Kidney epithelial cell (primary cell): ENCODE measurements around the gene NEK2. TPM values are rescaled to one million over a fixed set of nuclear protein-coding genes. Genes with fewer than 3 reads are reported as not detected.
"Not testable (repeated sequence)": the region's sequence is repeated elsewhere in the genome, so short reads cannot be mapped to it uniquely, and the experiment has no call there.

ENCODE experiments used
- DNase-seq: peaks from one replicate; pipeline ENCODE4 v3.0.0-alpha.2; 2010; ENCODE audit warnings: low read depth
- H3K27me3 ChIP-seq: 2 replicates; pipeline ENCODE4 v1.6.0; 2011; ENCODE audit warnings: low read length; ENCODE audit not compliant: control insufficient read depth, insufficient read depth
- H3K36me3 ChIP-seq: 2 replicates; pipeline ENCODE4 v1.5.1; 2011; ENCODE audit warnings: low read length; ENCODE audit not compliant: control insufficient read depth, insufficient read depth
- H3K4me3 ChIP-seq: 2 replicates; pipeline ENCODE4 v1.5.1; 2011; ENCODE audit warnings: low read depth, mild to moderate bottlenecking, control low read depth, low read length
- CTCF ChIP-seq: IDR thresholded peaks from 2 replicates; pipeline ENCODE4 v1.5.1; 2011; ENCODE audit warnings: mild to moderate bottlenecking, moderate library complexity, low read length, control low read depth, inconsistent platforms; ENCODE audit not compliant: insufficient read depth, poor library complexity, severe bottlenecking
- total RNA-seq: library from RNA; depleted of rRNA; stranded (reverse); fragments of >200 nt; gene quantifications from 2 replicates; pipeline ENCODE4 v1.2.3, GENCODE V29; 2015

Gene NEK2
- total RNA-seq, 1 donor from 2014 or later = 4.3 TPM

GRCh38 chr1:211648980-211649934 lies 26.2 kb downstream of the NEK2 start:
- H3K27me3 ChIP-seq = no peaks in the 10 kb centered on the region

GRCh38 chr1:211648336-211648735 lies 27.1 kb downstream of the NEK2 start:
- TF ChIP-seq CTCF = no peak
- peak; percentile 56 for DNase-seq
- no peak overlapping the region for H3K4me3 ChIP-seq
- no peaks in the 10 kb centered on the region for H3K27me3 ChIP-seq
- no peaks in the 10 kb centered on the region for H3K36me3 ChIP-seq

More at GRCh38 chr1:211648980-211649934, 26.2 kb downstream of the NEK2 start:
- Histone ChIP-seq H3K4me3 (no peak overlapping the region), H3K36me3 (no peaks in the 10 kb centered on the region)
- TF ChIP-seq CTCF = peak; percentile 45
- no peak for DNase-seq

- H3K27me3 ChIP-seq = no peaks in the 10 kb centered on the region
- DNase-seq = no peak
- no peaks in the 10 kb centered on the region for H3K36me3 ChIP-seq
- no peak for TF ChIP-seq CTCF
- no peak overlapping the region for H3K4me3 ChIP-seq
Measured at GRCh38 chr1:211647711-211648121, 27.7 kb downstream of the NEK2 start.

GRCh38 chr1:211646566-211646965 lies 28.9 kb downstream of the NEK2 start:
- no peaks in the 10 kb centered on the region for H3K27me3 ChIP-seq
- no peak for TF ChIP-seq CTCF
- H3K4me3 ChIP-seq = no peak overlapping the region
- no peak for DNase-seq
- H3K36me3 ChIP-seq = no peaks in the 10 kb centered on the region

- H3K27me3 ChIP-seq, H3K4me3 ChIP-seq, H3K36me3 ChIP-seq, DNase-seq: not testable (repeated sequence)
Measured at GRCh38 chr1:211645601-211646000, 29.8 kb downstream of the NEK2 start.

- H3K36me3 ChIP-seq = no peaks in the 10 kb centered on the region
- no peak overlapping the region for H3K4me3 ChIP-seq
- H3K27me3 ChIP-seq = no peaks in the 10 kb centered on the region
- TF ChIP-seq CTCF = no peak
- DNase-seq = no peak
Measured at GRCh38 chr1:211644653-211645052, 30.8 kb downstream of the NEK2 start.
